ENCODE data around the gene TBC1D16. TPM values are rescaled to one million over a fixed set of nuclear protein-coding genes. Genes with fewer than 3 reads are reported as not detected.

TBC1D16 gene
- total RNA-seq, 4 donors from 2014 or later = 9.1 to 28.0 (median 22.3) TPM

DNA sequence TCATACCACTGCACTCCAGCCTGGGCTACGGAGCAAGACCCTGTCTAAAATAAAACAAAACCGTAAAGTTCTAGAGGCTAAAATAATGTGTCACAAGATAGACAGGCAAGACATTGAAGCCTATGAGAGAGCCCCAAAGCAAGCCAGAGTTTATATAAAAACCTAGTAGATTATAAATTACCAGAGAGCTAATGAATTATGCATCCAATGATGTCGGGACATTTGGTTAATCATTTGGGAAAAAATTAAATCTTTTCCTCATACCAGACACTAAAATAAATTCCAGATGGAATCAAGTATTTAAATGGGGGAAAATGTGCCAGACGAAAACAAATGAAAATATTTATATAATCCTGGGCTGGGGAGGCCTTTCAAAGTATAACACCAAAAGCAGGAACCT, 25.0 kb upstream of the TBC1D16 start:
- no peak for DNase-seq (ENCODE audit: low spot score in 2 of 2)
- no peak overlapping the region for H3K4me3 ChIP-seq (ENCODE audit: low read depth, poor library complexity, severe bottlenecking)
- 68 to 69% methylated on average over 4 of the region's 4 CpGs for WGBS, 2 donors
- intact Hi-C loops (cut with DNase I; ENCODE audit: low total_unique reads) = no loop called here
- TF ChIP-seq CTCF (IDR thresholded peaks at IDR 0.05) (no peak), POLR2A (IDR thresholded peaks at IDR 0.05) (no peak)

- DNase-seq (ENCODE audit: low spot score in 2 of 2) = no peak
- WGBS, 2 donors = 93 to 94% methylated on average over 28 of the region's 28 CpGs
- TF ChIP-seq POLR2A (IDR thresholded peaks at IDR 0.05) (no peak), CTCF (IDR thresholded peaks at IDR 0.05) (no peak)
- no peak overlapping the region for H3K4me3 ChIP-seq (ENCODE audit: low read depth, poor library complexity, severe bottlenecking)
- intact Hi-C loops (cut with DNase I; ENCODE audit: low total_unique reads) = no loop called here
Measured at GRCh38 chr17:80058311-80058955, 22.8 kb upstream of the TBC1D16 start.

GRCh38 chr17:80055597-80055996, 19.9 kb upstream of the TBC1D16 start:
- DNase-seq (ENCODE audit: low spot score in 2 of 2) = no peak
- no peak overlapping the region for H3K4me3 ChIP-seq (ENCODE audit: low read depth, poor library complexity, severe bottlenecking)
- WGBS, 2 donors = 91 to 92% methylated on average over 9 of the region's 9 CpGs
- TF ChIP-seq POLR2A (IDR thresholded peaks at IDR 0.05) = no peak
- TF ChIP-seq CTCF (IDR thresholded peaks at IDR 0.05) = no peak
- intact Hi-C loops (cut with DNase I; ENCODE audit: low total_unique reads) = no loop called here

DNA sequence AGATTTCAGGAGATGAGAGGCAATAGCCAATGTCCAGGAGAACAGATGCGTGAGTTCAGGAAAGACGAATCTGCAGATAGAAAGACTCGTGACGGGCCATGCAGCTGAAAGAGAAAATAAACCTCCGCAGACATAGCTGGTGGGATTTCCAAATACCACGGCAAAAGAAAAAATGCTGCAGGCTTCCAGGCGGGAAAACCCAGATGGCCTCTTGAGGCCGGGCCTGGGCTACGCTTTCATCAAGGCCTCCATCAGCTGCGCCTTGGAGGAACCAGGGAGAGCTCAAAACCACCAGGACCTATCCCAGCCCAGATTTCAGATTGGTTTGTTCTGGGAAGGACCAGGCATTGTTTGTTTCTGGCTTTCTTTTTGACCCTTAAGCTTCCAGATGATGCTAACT, 17.4 kb upstream of the TBC1D16 start:
- DNase-seq (ENCODE audit: low spot score in 2 of 2) = no peak
- intact Hi-C loops (cut with DNase I; ENCODE audit: low total_unique reads) = no loop called here
- WGBS, 2 donors = 90% methylated on average over 10 of the region's 10 CpGs
- H3K4me3 ChIP-seq (ENCODE audit: low read depth, poor library complexity, severe bottlenecking) = no peak overlapping the region
- TF ChIP-seq CTCF (IDR thresholded peaks at IDR 0.05) = no peak
- no peak for TF ChIP-seq POLR2A (IDR thresholded peaks at IDR 0.05)

- WGBS, 2 donors = 87 to 98% methylated on average over 11 of the region's 11 CpGs
- H3K4me3 ChIP-seq (ENCODE audit: low read depth, poor library complexity, severe bottlenecking) = no peak overlapping the region
- intact Hi-C loops (cut with DNase I; ENCODE audit: low total_unique reads) = no loop called here
- TF ChIP-seq CTCF (IDR thresholded peaks at IDR 0.05) = no peak
- no peak for TF ChIP-seq POLR2A (IDR thresholded peaks at IDR 0.05)
- no peak for DNase-seq (ENCODE audit: low spot score in 2 of 2)
Measured at GRCh38 chr17:80051681-80052080, 16.0 kb upstream of the TBC1D16 start.

- no peak for TF ChIP-seq POLR2A (IDR thresholded peaks at IDR 0.05)
- TF ChIP-seq CTCF (IDR thresholded peaks at IDR 0.05) = no peak
- intact Hi-C loops (cut with DNase I; ENCODE audit: low total_unique reads) = no loop called here
Measured at GRCh38 chr17:80050706-80051105, 15.0 kb upstream of the TBC1D16 start.

More at GRCh38 chr17:80050706-80051105, 15.0 kb upstream of the TBC1D16 start:
- 86 to 94% methylated on average over 16 of the region's 16 CpGs for WGBS, 2 donors
- H3K4me3 ChIP-seq (ENCODE audit: low read depth, poor library complexity, severe bottlenecking) = no peak overlapping the region
- no peak for DNase-seq (ENCODE audit: low spot score in 2 of 2)

Data from lower leg skin (tissue), 4 donors.